GM19099 (cell line): Measurements from ENCODE around the gene SUOX.

Experiments used
- POLR2A ChIP-seq: IDR thresholded peaks from 3 replicates; pipeline ENCODE4 v1.6.1; 2011; ENCODE audit warnings: low read depth; ENCODE audit not compliant: insufficient read length; ENCODE audit errors: extremely low read depth

Gene SUOX

DNA sequence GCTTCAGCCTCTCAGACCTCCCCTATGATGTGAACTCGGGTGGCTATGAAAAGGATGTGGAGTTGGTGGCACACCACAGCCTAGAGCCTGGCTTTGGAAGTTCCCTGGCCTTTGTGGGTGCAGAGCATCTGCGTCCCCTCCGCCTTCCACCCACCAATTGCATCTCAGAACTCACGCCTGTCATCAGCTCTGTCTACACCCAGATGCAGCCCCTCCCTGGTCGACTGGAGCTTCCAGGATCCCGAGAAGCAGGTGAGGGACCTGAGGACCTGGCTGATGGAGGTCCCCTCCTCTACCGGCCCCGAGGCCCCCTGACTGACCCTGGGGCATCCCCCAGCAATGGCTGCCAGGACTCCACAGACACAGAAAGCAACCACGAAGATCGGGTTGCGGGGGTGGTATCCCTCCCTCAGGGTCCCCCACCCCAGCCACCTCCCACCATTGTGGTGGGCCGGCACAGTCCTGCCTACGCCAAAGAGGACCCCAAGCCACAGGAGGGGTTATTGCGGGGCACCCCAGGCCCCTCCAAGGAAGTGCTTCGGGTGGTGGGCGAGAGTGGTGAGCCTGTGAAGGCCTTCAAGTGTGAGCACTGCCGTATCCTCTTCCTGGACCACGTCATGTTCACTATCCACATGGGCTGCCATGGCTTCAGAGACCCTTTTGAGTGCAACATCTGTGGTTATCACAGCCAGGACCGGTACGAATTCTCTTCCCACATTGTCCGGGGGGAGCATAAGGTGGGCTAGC, 37.7 kb downstream of the SUOX start:
- no peak for TF ChIP-seq POLR2A

- no peak for TF ChIP-seq POLR2A
Measured at GRCh38 chr12:56037161-56037560, 40.1 kb downstream of the SUOX start.

GRCh38 chr12:56038022-56038655, 41.1 kb downstream of the SUOX start:
- no peak for TF ChIP-seq POLR2A

DNA sequence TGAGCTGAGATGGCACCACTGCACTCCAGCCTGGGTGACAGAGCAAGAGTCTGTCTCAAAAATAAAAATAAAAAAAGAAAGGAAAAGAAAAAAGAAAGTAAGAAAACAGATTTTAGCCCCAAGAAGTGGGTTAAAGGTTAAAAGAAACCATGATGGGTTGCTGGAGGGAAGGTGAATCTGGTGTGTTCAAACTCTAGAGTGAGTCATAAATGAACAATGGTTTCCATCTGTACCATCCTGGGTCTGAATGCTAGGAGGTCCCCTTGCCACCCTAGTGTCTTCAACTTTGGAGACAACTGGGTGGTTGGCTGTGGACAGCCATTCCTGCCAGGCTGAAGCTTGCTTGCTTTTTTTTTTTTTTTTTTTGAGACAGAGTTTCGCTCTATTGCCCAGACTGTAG, 43.1 kb downstream of the SUOX start:
- TF ChIP-seq POLR2A = no peak

GRCh38 chr12:56040963-56041551, 44.0 kb downstream of the SUOX start:
- peak; percentile 15 for TF ChIP-seq POLR2A

- peak; percentile 99 for TF ChIP-seq POLR2A
Measured at GRCh38 chr12:56041552-56042429, 44.7 kb downstream of the SUOX start, which contains the start of gene RPS26. Gene RPS26 (plus strand): TSS chr12:56041918. CDS start chr12:56042167, 249 bp downstream.

DNA sequence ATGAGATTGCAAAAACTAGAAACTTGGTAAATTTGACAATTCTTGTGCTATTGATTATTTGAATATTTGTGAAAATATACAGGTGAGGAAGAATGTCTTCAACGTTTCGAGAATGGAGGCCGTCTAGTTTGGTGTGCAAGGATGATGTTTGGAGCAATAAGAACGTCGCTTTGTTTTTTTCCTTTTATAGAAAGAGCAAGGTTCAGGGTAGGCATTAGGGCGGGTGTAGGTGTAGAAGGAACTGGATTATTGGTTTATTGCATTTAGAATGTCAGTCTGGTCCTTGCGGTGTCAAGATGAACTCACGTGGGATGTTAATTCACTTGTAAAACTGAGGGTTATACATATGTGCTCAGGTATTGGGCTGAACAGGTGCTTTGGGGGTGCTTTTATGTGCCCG, 45.8 kb downstream of the SUOX start:
- no peak for TF ChIP-seq POLR2A

DNA sequence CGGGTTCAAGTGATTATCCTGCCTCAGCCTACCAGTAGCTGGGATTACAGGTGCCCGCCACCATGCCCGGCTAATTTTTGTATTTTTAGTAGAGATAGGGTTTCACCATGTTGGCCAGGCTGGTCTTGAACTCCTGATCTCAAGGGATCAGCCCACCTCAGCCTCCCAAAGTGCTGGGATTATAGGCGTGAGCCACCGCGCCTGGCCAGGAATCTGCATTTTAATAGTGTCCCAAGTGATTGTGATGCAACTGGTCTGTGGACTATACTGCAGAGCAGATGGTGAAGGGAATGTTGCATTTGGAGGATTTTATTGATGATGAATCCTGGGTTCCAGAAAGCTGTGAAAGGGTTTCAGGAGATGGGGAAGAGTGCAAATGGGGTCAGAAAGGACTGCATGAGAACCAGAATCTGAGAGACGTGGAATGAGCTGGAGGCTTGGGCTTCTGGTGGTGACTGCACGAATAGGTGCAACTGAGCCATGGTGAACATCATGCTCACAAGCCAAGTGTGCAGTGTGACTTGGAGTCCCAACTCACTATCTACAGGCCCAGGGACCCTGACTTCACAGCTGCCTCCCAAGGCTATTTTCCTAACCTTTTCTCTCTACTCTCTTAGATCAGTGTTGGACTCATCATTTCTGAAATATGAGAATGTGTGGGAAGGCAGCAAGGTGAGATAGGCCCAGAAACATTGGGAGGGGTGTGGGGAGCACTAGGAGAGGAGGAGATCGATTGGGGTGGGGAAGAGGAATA, 49.1 kb downstream of the SUOX start:
- TF ChIP-seq POLR2A = no peak

DNA sequence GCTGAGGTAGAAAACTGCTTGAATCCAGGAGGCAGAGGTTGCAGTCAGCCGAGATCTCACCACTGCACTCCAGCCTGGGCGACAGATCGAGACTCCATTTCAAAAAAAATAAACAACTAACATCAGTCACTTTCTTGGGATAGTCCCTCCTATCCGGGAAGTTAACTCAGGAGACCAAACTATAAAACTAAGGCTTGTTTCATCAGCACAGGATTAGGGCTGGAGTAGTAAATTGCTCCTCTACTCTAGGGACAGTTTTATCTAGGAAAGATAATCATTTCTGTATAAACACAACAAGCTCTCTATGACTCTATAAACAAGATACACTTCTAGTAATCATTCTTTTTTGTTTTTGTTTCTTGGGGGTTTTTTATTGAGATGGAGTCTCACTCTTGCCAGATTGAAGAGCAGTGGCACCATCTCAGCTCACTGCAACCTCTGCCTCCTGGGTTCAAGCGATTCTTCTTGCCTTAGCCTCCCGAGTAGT, 56.4 kb downstream of the SUOX start:
- TF ChIP-seq POLR2A = no peak
